Measurements from ENCODE around the gene ZNF195. TPM values are rescaled to one million over a fixed set of nuclear protein-coding genes. Genes with fewer than 3 reads are reported as not detected.

Gene ZNF195
- polyA plus RNA-seq, 1 experiment = 10.2 TPM

DNA sequence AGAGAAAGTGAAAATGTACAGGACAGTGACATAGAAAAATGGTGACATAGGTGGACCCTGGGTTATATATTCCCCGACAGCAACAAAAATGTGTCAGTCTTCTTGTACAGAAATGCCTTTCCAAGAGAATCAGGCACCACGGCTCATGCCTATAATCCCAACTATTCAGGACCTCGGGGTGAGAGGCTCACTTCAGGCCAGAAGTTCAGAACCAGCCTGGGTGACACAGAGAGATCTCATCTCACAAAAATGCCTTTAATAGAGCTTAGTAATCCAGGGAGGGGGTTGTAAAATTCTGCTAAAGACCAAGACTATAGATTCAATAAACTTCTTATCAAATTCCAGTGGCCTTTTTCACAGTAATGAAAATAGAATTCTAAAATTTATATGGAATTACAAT, 10.7 kb downstream of the ZNF195 start:
- CTCF ChIA-PET = no interaction called here
- Histone ChIP-seq H3K4me3 (ENCODE audit: low read depth, low read length) (no peak overlapping the region), H3K27me3 (ENCODE audit: control insufficient read depth, insufficient read depth, low read length) (no peaks in the 10 kb centered on the region), H3K36me3 (ENCODE audit: control insufficient read depth, insufficient read depth, low read length) (peaks cover 14% of the 10 kb centered on the region)
- TF ChIP-seq, protein P1, sequence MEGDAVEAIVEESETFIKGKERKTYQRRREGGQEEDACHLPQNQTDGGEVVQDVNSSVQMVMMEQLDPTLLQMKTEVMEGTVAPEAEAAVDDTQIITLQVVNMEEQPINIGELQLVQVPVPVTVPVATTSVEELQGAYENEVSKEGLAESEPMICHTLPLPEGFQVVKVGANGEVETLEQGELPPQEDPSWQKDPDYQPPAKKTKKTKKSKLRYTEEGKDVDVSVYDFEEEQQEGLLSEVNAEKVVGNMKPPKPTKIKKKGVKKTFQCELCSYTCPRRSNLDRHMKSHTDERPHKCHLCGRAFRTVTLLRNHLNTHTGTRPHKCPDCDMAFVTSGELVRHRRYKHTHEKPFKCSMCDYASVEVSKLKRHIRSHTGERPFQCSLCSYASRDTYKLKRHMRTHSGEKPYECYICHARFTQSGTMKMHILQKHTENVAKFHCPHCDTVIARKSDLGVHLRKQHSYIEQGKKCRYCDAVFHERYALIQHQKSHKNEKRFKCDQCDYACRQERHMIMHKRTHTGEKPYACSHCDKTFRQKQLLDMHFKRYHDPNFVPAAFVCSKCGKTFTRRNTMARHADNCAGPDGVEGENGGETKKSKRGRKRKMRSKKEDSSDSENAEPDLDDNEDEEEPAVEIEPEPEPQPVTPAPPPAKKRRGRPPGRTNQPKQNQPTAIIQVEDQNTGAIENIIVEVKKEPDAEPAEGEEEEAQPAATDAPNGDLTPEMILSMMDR (IDR thresholded peaks at IDR 0.05; ENCODE audit: insufficient read depth, low read depth, low read length) = no peak
- no peak for DNase-seq (ENCODE audit: low read depth)
- POLR2A ChIA-PET = no interaction called here

- POLR2A ChIA-PET = no interaction called here
- no peaks in the 10 kb centered on the region for H3K27me3 ChIP-seq (ENCODE audit: control insufficient read depth, insufficient read depth, low read length)
- H3K4me3 ChIP-seq (ENCODE audit: low read depth, low read length) = no peak overlapping the region
- no peak for DNase-seq (ENCODE audit: low read depth)
- TF ChIP-seq, protein P1 (IDR thresholded peaks at IDR 0.05; ENCODE audit: insufficient read depth, low read depth, low read length) = no peak
- H3K36me3 ChIP-seq (ENCODE audit: control insufficient read depth, insufficient read depth, low read length) = peaks cover 14% of the 10 kb centered on the region
- CTCF ChIA-PET = no interaction called here
These were observed 11.7 kb downstream of the ZNF195 start for GRCh38 chr11:3367221-3367620.

DNA sequence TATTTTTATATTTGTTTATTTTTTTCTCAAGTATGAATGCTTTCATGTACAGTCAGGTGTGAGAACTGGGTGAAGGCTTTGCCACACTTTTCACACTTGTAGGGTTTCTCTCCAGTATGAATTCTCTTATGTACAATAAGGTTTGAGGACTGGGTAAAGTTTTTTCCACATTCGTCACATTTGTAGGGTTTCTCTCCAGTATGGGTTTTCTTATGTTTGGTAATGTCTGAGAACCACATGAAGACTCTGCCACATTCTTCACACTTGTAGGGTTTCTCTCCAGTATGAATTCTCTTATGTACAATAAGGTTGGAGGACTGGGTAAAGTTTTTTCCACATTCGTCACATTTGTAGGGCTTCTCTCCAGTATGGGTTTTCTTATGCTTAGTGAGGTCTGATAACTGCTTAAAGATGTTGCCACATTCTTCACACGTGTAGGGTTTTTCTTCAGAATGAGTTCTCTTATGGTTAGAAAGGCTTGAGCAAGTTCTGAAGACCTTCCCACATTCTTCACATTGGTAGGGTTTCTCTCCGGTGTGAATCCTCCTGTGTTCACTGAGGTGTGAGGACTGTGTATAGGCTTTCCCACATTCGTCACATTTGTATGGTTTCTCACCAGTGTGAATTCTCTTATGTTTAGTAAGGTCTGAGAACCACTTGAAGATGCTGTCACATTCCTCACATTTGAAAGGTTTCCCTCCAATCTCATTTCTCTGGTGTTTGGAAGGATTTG, 19.7 kb downstream of the ZNF195 start:
- Histone ChIP-seq H3K27me3 (ENCODE audit: control insufficient read depth, insufficient read depth, low read length) (no peaks in the 10 kb centered on the region), H3K36me3 (ENCODE audit: control insufficient read depth, insufficient read depth, low read length) (peaks cover 9% of the 10 kb centered on the region), H3K4me3 (ENCODE audit: low read depth, low read length) (no peak overlapping the region)
- CTCF ChIA-PET = no interaction called here
- POLR2A ChIA-PET = no interaction called here
- no peak for DNase-seq (ENCODE audit: low read depth)
- TF ChIP-seq, protein P1 (IDR thresholded peaks at IDR 0.05; ENCODE audit: insufficient read depth, low read depth, low read length) = no peak

DNA sequence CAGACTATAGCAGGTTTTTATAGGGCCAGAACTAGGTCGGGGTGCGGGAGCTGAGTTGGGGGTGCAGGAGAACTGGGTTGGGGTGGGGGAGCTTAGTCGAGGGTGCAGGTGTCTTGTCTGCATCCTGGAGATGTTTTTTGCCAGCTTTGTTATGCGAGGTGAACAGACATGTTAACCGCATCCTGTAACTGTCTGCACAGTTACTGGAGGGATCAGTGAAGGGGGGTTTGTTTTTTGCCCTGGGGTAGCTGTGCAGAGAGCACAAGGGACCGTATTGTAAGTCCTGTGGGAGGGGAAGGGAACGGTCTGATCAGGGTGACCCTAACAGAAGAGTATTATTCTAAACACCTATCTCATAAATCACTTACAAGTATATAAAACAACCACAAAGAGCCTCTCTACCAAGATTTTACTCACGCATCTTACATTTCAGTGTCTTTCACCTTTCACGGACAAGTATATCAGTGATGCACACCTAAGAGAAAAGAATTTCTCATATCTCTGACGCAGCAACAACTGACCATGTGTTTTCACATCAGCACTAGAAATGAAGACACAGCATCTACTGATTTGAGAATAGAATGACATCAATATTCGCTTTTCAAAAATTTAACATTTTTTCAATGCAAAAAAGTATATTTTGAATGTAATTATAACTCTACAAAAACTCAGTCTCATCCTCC, 20.8 kb downstream of the ZNF195 start:
- CTCF ChIA-PET = no interaction called here
- H3K36me3 ChIP-seq (ENCODE audit: control insufficient read depth, insufficient read depth, low read length) = peaks cover 9% of the 10 kb centered on the region
- POLR2A ChIA-PET = no interaction called here
- H3K27me3 ChIP-seq (ENCODE audit: control insufficient read depth, insufficient read depth, low read length) = no peaks in the 10 kb centered on the region
- H3K4me3 ChIP-seq (ENCODE audit: low read depth, low read length) = no peak overlapping the region
- no peak for DNase-seq (ENCODE audit: low read depth)
- TF ChIP-seq, protein P1 (IDR thresholded peaks at IDR 0.05; ENCODE audit: insufficient read depth, low read depth, low read length) = no peak

- Histone ChIP-seq H3K36me3 (ENCODE audit: control insufficient read depth, insufficient read depth, low read length) (peaks cover 9% of the 10 kb centered on the region), H3K4me3 (ENCODE audit: low read depth, low read length) (no peak overlapping the region), H3K27me3 (ENCODE audit: control insufficient read depth, insufficient read depth, low read length) (no peaks in the 10 kb centered on the region)
- DNase-seq (ENCODE audit: low read depth) = no peak
- TF ChIP-seq, protein P1 (IDR thresholded peaks at IDR 0.05; ENCODE audit: insufficient read depth, low read depth, low read length) = no peak
- POLR2A ChIA-PET = no interaction called here
- CTCF ChIA-PET = interaction anchor here (1.5 kb wide), 1 partner anchor 16 kb away, joined by 4 read pairs; no protein-coding TSS in a partner anchor
These were observed 21.6 kb downstream of the ZNF195 start for GRCh38 chr11:3357302-3357701.

All from BJ (cell line).